ENCODE results near the gene HPSE2.
"Not testable (repeated sequence)": the region's sequence is repeated elsewhere in the genome, so short reads cannot be mapped to it uniquely, and the experiment has no call there.

HPSE2 gene

GRCh38 chr10:98916526-98917125, 319.0 kb downstream of the HPSE2 start:
- DNase-seq = no peak

- no peak for DNase-seq
Measured at GRCh38 chr10:98915911-98916310, 319.7 kb downstream of the HPSE2 start.

- no peak for DNase-seq
Measured at GRCh38 chr10:98910546-98910945, 325.1 kb downstream of the HPSE2 start.

GRCh38 chr10:98910048-98910447, 325.6 kb downstream of the HPSE2 start:
- peak; percentile 28 to 71 for DNase-seq

GRCh38 chr10:98908868-98909267, 326.8 kb downstream of the HPSE2 start:
- DNase-seq = no peak

GRCh38 chr10:98908247-98908646, 327.4 kb downstream of the HPSE2 start:
- DNase-seq = not testable (repeated sequence)

- DNase-seq = peak; percentile 58 to 82
Measured at GRCh38 chr10:98901441-98902110, 334.1 kb downstream of the HPSE2 start.

- no peak for DNase-seq
Measured at GRCh38 chr10:98899018-98899417, 336.6 kb downstream of the HPSE2 start.

- no peak for DNase-seq
Measured at GRCh38 chr10:98892523-98892922, 343.1 kb downstream of the HPSE2 start.

- DNase-seq = no peak
Measured at GRCh38 chr10:98886686-98887085, 349.0 kb downstream of the HPSE2 start.

GRCh38 chr10:98885378-98885777, 350.3 kb downstream of the HPSE2 start:
- DNase-seq = no peak

GRCh38 chr10:98881789-98882188, 353.9 kb downstream of the HPSE2 start:
- DNase-seq = no peak

- no peak for DNase-seq
Measured at GRCh38 chr10:98880971-98881370, 354.7 kb downstream of the HPSE2 start.

- DNase-seq = no peak
Measured at GRCh38 chr10:98878921-98879320, 356.7 kb downstream of the HPSE2 start.

- DNase-seq = no peak
Measured at GRCh38 chr10:98878418-98878817, 357.2 kb downstream of the HPSE2 start.

GRCh38 chr10:98861962-98862361, 373.7 kb downstream of the HPSE2 start:
- DNase-seq = no peak

- no peak for DNase-seq
Measured at GRCh38 chr10:98858525-98858924, 377.1 kb downstream of the HPSE2 start.

- DNase-seq = no peak
Measured at GRCh38 chr10:98855403-98856189, 380.1 kb downstream of the HPSE2 start.

GRCh38 chr10:98852686-98853085, 383.0 kb downstream of the HPSE2 start:
- no peak for DNase-seq

- DNase-seq = no peak
Measured at GRCh38 chr10:98848361-98848760, 387.3 kb downstream of the HPSE2 start.

- DNase-seq = no peak
Measured at GRCh38 chr10:98846787-98847186, 388.9 kb downstream of the HPSE2 start.

GRCh38 chr10:98833542-98833941, 402.1 kb downstream of the HPSE2 start:
- DNase-seq = no peak

GRCh38 chr10:98832738-98833137, 402.9 kb downstream of the HPSE2 start:
- DNase-seq = peak in 1 of 2 experiments; percentile 29

- no peak for DNase-seq
Measured at GRCh38 chr10:98832196-98832595, 403.5 kb downstream of the HPSE2 start.

All from NCI-H524 (cell line).